Chondrocyte (in vitro differentiated cells): ENCODE results near the gene TMEM120A. TPM values are rescaled to one million over a fixed set of nuclear protein-coding genes. Genes with fewer than 3 reads are reported as not detected.

Experiments used
- DNase-seq: peaks from one replicate; pipeline ENCODE4 v3.0.0; 2021; ENCODE audit warnings: mixed read lengths, low spot score
- H3K27ac Mint-ChIP-seq: one replicate; pipeline ENCODE4 v1.8.0; 2021; ENCODE audit warnings: mild to moderate bottlenecking, moderate library complexity, mixed read lengths; ENCODE audit not compliant: unreplicated experiment
- H3K27me3 Mint-ChIP-seq: 2 replicates; pipeline ENCODE4 v1.8.0; 2021; ENCODE audit warnings: low read depth, mixed read lengths
- H3K36me3 Mint-ChIP-seq: 2 replicates; pipeline ENCODE4 v1.8.0; 2021; ENCODE audit warnings: low read depth, mixed read lengths
- H3K4me1 Mint-ChIP-seq: 2 replicates; pipeline ENCODE4 v1.8.0; 2021; ENCODE audit warnings: low read depth, mild to moderate bottlenecking, mixed read lengths
- H3K4me3 Mint-ChIP-seq: one replicate; pipeline ENCODE4 v1.8.0; 2021; ENCODE audit warnings: mild to moderate bottlenecking, moderate library complexity, mixed read lengths; ENCODE audit not compliant: unreplicated experiment
- H3K9me3 Mint-ChIP-seq: 2 replicates; pipeline ENCODE4 v1.8.0; 2021; ENCODE audit warnings: low read depth, mixed read lengths
- total RNA-seq: library from RNA; stranded (reverse); gene quantifications from 3 replicates; pipeline ENCODE4 v1.2.1, GENCODE V29; 2021
- TF ChIP-seq, protein P1 (sequence below): fragments of 200-600 bp; sonication (generic); IDR thresholded peaks from 2 replicates; pipeline ENCODE4 v1.5.0; 2021; ENCODE audit warnings: antibody characterized with exemption, mild to moderate bottlenecking, moderate library complexity

Gene TMEM120A
- total RNA-seq, 1 donor from 2014 or later = 30.6 TPM

DNA sequence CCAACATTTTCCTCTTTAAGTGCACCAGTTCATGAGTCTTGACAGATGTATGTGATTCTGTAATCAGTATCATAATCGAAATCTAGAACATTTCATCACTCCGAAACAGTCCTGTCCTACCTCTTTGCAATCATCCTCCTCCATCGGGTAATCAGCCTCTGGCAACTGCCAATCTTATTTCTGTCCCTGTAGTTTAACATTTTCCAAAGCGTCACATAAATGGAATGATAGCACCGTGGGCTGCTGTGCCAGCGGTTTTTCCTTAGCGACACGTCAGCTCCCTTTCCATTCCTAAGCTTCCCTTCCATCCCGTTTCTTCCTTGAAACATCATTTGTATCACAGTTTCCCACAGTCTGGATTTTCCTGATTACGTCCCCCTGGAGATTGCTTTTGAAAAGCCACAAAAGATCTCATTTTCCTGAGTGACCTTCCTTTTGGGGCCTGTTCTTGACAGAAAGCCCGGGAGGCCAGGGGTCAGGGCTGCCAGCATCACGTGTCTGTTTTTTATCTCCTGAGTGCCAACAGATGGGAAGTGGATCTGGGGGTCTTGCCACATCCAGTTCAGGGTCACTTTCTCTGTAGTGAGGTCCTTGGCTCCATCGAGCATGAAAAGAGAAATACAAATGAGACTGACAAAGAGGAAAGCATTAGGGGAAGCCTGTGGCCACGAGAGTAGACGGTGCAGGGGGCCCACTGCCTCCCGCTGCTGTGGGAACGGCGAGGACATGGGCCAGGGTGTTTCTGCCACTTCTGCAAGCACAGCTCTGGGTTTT lies 31.6 kb downstream of the TMEM120A start:
- peaks cover 29% of the 10 kb centered on the region for H3K4me1 Mint-ChIP-seq
- peaks cover 5% of the 10 kb centered on the region for H3K36me3 Mint-ChIP-seq
- H3K27me3 Mint-ChIP-seq = no peaks in the 10 kb centered on the region
- no peaks in the 10 kb centered on the region for H3K9me3 Mint-ChIP-seq
- DNase-seq = no peak
- TF ChIP-seq, protein P1, sequence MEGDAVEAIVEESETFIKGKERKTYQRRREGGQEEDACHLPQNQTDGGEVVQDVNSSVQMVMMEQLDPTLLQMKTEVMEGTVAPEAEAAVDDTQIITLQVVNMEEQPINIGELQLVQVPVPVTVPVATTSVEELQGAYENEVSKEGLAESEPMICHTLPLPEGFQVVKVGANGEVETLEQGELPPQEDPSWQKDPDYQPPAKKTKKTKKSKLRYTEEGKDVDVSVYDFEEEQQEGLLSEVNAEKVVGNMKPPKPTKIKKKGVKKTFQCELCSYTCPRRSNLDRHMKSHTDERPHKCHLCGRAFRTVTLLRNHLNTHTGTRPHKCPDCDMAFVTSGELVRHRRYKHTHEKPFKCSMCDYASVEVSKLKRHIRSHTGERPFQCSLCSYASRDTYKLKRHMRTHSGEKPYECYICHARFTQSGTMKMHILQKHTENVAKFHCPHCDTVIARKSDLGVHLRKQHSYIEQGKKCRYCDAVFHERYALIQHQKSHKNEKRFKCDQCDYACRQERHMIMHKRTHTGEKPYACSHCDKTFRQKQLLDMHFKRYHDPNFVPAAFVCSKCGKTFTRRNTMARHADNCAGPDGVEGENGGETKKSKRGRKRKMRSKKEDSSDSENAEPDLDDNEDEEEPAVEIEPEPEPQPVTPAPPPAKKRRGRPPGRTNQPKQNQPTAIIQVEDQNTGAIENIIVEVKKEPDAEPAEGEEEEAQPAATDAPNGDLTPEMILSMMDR = no peak
- peak overlapping the region; percentile 98 for H3K27ac Mint-ChIP-seq
- peak overlapping the region; percentile 21 for H3K4me3 Mint-ChIP-seq

DNA sequence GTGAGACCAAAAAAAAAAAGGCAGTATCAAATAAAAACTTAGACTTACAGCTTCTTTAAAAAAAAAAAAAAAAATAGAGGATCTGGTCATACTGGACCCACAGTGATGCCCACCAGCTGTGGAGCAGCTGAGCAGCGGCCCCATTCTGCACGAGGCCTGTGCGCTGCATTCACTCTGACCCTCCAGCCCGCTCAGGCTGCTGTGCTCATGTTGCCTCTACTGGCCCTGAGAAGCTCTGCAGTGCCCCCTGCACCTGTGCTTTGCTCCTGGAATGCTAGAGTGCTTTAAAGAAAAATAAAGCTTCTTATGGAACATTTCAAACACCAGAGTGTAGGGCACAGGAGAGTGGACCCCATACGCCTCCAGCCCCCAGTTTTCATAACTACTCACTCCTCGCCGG lies 33.2 kb downstream of the TMEM120A start:
- Mint-ChIP-seq H3K9me3 (no peaks in the 10 kb centered on the region), H3K4me3 (no peak overlapping the region), H3K27ac (peak overlapping the region; percentile 42), H3K36me3 (peaks cover 5% of the 10 kb centered on the region), H3K27me3 (no peaks in the 10 kb centered on the region), H3K4me1 (peaks cover 42% of the 10 kb centered on the region)
- DNase-seq = no peak
- TF ChIP-seq, protein P1 = peak; percentile 19

DNA sequence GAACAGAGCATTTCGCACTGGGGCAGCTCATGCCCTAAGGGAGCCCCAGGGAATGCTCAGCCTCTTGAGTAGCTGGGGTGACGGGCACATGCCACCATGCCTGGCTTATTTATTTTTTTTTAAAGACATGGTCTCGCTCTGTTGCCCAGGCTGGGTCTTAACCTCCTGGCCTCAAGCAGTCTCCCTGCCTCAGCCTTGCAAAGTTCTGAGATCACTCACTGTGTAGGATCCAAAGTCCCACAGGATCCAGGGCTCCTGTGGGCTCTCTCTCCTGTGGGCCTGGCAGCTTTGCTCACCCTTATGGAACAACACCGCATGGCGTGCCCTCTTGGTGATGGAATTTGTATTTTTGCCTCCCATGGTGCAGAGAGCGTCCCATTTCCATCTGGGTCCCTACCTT lies 34.0 kb downstream of the TMEM120A start:
- no peak for DNase-seq
- peaks cover 8% of the 10 kb centered on the region for H3K36me3 Mint-ChIP-seq
- H3K4me1 Mint-ChIP-seq = peaks cover 42% of the 10 kb centered on the region
- no peaks in the 10 kb centered on the region for H3K27me3 Mint-ChIP-seq
- H3K27ac Mint-ChIP-seq = no peak overlapping the region
- no peaks in the 10 kb centered on the region for H3K9me3 Mint-ChIP-seq
- TF ChIP-seq, protein P1 = no peak
- H3K4me3 Mint-ChIP-seq = no peak overlapping the region

DNA sequence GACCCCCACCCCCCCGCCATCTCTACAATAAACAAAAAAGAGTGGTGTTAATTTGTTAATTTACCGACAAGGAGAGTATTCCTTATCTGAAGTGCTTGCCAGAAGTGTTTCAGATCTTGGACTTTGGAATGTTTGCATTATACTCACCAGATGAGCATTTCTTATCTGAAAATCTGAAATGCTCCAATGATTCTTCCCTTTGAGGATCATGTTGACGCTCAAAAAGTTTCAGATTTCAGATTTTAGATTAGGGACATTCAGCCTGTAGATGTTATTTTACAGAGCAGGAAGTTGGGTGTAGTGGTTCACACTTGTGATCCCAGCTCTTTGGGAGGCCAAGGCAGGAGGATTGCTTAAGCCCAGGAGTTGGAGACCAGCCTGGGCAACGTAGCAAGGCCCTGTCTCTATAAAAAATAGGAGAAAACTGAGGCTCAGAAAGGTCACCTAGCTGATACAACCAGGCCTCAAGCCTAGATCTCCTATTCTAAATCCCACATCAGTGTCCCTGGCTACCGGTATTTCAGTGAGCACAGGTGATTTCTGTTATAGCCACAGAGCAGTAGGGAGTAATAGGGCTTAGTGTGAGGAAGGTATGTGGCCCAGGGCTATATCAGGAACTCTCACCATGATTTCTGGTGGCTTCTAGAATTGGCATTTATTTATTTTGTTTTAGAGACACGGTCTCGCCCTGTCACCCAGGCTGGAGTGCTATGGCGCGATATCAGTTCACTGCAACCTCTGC lies 35.4 kb downstream of the TMEM120A start:
- Mint-ChIP-seq H3K9me3 (no peaks in the 10 kb centered on the region), H3K27me3 (no peaks in the 10 kb centered on the region), H3K27ac (no peak overlapping the region), H3K4me1 (peaks cover 42% of the 10 kb centered on the region), H3K4me3 (no peak overlapping the region), H3K36me3 (peaks cover 8% of the 10 kb centered on the region)
- TF ChIP-seq, protein P1 = no peak
- DNase-seq = no peak

DNA sequence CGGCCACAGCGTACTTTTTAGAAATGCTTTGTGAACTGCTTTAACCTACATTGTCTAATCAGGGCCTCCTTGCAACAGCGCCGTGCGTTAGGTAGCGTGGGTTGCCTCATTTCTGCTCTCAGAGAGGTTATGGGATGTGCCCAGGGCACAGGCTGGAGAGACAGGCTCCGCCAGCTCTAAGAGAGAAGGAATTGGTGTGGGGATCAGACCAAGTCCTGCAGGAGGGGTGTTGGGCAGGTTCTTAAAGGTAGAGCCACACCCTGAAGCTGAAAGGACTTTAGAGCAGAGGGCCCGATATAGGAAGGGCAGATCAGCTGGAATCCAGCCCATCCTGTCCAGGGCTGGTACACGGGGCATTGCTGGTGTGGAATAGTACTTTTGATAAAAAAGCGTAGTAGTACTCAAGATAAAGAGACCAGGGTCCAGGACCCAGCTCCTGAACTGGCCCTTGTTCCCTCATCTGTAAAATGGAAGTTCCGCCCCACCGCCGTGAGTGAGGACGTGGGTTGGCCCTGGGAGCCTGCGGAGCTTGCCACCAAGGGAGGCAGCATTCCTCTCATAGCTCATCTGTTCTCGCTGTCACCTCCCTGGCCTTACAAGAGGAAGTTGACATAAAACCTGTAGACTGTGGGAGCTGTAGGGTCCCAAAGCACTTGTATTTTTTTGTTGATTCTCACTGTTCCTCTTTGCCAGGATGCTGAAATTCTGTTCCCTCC lies 37.2 kb downstream of the TMEM120A start:
- H3K4me3 Mint-ChIP-seq = no peak overlapping the region

More for the DNA sequence above, 37.2 kb downstream of the TMEM120A start:
- Mint-ChIP-seq H3K4me1 (peaks cover 26% of the 10 kb centered on the region), H3K27ac (peak overlapping the region; percentile 77), H3K36me3 (peaks cover 7% of the 10 kb centered on the region), H3K9me3 (no peaks in the 10 kb centered on the region), H3K27me3 (no peaks in the 10 kb centered on the region)
- no peak for DNase-seq
- TF ChIP-seq, protein P1 = no peak
